ENCODE results near the gene OGFOD2. TPM values are rescaled to one million over a fixed set of nuclear protein-coding genes. Genes with fewer than 3 reads are reported as not detected.

The OGFOD2 gene
- total and polyA plus RNA-seq, 9 of the 15 experiments (the other 6 are each of a cell fraction or from before 2014, with no cell fraction given), result 1.4 to 111 (median 18.5) TPM

- TF ChIP-seq ZFP36 (IDR thresholded peaks at IDR 0.05; ENCODE audit: low read depth, low read length, partially characterized antibody) (peak; percentile 67), CBFA2T3 (IDR thresholded peaks at IDR 0.05) (0 out of 2 replicates have a peak, but pooled peaks have one; percentile 19), IRF1 (CRISPR knock-in tag; IDR thresholded peaks at IDR 0.05; ENCODE audit: borderline replicate concordance) (no peak), ATF1 (CRISPR knock-in tag; IDR thresholded peaks at IDR 0.05) (no peak), ATF1 (tag; IDR thresholded peaks at IDR 0.05) (no peak), CREB3 (tag; conservative IDR thresholded peaks at IDR 0.05; ENCODE audit: low read depth) (no peak), EGR1 (conservative IDR thresholded peaks at IDR 0.05) (peak; percentile 63), CXXC5 (CRISPR knock-in tag; IDR thresholded peaks at IDR 0.05) (no peak), HNRNPL (IDR thresholded peaks at IDR 0.05; ENCODE audit: low read depth, low read length) (no peak), ZNF253 (CRISPR knock-in tag; conservative IDR thresholded peaks at IDR 0.05) (no peak), HDAC1 (IDR thresholded peaks at IDR 0.05) (no peak), TEAD4 (IDR thresholded peaks at IDR 0.05; ENCODE audit: low read length) (peak; percentile 15; the same call in 1 of the 2 replicates), TEAD4 (CRISPR knock-in tag; IDR thresholded peaks at IDR 0.05; ENCODE audit: borderline replicate concordance) (no peak)
These were observed 13.3 kb upstream of the OGFOD2 start (continued) for GRCh38 chr12:122961531-122962329.

All from K562 (cell line).